ENCODE data around the gene APOA5.

The APOA5 gene

DNA sequence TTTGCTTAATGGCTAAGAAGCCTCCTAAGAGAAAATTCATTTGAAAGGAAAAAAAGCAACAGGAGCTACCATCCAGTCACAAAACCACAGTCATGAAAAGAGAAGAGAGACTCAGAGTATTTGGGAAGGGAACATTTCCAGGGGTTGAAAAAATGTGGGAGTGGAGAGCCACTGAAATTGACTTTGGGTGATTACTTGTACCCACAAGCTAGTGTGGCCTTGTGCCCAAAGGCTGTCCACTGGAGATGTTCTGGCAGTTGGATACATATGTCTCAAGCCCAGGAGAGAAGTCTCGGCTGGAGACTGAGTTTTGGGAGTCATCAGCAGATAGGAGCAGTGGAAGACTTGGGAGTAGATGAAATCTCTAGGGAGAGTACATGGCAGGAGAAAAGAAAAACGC, 3.2 kb upstream of the APOA5 start:
- no peak for DNase-seq

DNA sequence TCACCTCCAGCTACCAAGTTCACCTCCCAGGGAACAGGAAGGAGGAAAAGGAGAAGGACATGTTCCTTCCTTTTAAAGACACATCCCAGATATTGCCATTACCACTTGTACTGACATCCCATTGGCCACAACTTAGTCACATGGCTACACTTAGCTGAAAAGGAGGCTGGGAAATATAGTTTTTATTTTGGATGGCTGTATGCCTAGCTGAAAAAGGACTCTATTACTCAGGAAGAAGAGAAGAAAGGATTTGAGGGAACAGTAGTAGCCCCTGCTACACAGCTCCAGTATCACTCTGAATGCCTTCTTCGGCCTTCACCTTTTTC, 2.1 kb upstream of the APOA5 start:
- DNase-seq = no peak

DNA sequence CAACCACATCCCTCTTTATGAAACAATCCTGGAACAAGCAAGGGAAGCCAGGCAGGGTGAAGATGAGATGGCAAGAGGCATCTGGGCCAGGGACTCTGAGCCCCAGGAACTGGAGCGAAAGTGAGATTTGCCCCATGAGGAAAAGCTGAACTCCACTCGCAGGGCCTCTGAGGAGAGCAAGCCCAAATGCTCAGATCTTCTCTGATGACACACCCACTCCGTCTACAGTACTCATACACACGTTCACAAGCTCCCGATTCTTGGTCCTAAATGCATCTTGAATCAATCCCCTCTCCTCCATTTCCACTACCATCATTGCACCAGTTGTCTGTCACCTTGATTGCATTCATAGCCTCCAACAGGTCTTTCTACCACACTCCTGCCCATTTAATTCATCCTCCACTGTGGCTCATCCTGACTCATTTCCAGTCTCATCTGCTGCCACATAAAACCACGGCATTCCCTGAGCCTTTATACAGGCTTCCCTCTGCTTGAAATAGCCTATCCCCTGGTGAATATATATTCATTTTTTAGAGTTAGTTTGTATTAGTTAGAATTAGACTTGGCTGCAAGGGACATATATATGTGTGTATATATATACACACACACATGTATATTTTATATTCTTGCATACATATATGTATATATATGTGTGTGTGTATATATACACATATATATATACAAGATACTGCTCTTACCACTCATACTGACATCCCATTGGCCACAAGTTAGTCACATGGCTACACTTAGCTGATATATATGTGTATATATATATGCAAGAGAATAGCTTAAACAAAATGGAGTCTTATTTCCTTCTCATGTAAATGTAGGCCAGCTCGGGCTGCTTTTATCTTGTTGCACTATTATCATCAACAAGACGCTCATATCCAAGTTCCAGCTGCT, 1.4 kb upstream of the APOA5 start:
- no peak for DNase-seq

DNA sequence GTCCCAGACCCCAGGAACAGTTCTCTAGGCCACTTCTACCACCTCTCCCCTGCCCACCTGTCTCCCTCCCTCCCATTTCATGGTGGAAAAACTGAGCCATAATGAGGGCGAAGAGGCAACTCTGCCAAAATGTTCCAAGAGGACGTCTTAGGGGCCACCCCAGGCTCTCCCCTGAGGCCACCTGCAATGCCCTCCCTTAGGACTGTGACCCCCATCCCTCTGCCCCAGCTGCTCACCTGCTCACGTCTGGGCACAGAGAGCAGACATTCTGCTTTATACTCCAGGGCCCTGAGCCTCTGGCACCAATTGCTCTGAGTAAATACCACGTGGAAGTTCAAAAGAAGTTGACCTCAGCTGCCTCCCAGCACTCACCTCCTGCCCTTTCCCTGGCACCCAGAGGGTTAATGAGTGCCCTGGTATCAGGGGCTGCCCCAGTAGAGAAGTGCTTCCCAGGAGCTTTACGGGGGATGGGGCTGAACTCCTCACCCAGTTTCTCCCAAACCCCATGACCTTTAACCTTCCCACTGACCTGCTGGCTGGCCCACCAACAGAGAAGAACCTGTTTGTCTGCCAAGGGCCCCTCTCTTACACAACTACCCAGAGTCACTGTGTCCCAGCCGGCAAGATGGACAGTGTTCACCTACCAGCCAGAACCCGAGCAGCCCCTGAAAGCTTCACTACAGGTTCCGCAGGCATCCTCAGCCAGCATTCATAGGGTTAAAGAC, 627 bp upstream of the APOA5 start:
- DNase-seq = no peak

DNA sequence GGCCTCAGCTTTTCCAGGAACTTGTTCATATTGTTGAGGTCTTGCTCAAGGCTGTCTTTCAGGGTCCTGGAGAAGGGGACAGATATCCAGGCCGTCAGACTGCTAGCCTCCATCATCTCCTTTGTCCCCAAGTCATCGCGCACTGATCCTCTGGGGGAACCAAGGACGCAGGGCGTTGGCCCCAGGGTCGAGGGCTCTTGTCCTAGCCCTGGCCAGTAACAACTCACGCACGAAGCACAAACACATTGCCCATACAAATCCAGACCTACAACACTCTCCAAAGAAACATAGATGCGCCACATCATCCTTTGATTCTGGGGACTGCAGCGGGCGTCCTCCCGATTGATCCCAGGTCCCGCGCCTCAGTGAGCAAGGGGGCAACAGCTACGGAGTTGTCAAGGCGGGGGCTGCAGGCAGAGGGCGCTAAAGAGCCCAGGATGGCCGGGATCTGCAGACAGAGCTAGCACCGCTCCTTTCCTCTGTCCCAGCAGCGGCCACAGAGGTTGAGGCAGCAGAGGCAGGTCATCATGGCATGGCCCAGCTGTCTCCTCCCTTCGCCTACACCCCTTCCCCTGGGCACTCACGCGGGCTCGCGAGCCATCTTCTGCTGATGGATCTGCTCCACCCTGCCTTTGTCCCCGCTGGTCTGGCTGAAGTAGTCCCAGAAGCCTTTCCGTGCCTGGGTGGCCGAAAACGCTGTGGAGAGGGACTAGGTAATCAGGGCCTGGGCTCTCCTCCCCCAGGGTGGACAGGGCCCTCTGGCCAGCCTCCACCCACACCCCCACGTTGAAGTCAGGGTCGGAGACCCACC, 472 bp downstream of the APOA5 start:
- no peak for DNase-seq

DNA sequence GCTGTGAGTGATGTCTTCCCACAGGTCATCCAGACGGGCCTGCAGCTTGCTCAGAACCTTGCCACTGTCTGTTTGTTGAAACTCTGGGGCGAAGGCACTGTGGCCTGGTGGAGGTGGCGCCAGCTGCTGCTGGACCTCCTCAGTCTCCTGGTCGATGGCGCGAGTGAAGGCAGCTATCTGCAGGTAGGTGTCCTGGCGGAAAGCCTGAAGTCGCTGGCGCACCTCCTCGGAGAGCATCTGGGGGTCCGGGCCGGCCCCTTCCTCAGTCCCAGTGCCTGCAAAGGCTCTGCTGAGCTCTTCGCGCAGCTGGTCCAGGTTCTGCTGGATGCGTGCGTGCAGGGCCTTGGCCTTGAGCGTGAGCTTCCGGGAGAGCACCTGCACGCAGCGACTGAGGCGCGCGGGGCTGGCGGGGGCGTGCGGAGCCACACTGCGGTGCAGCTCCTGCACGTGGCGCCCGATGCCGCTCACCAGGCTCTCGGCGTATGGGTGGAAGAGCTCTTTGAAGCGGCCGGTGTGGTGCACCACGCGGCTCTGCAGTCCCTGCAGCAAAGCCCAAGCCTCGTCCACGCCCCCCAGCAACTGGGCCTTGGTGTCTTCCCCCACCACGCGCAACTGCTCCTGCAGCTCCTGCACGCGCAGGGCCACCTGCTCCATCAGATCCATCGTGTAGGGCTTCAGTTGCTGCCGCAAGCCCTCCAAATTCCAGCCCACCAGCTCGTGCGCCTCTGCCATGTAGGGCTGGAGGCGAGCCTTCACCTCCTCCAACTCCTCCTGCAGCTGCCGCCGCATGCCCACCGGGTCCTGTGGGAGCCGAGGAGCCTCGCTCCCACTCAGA, 1.3 kb downstream of the APOA5 start:
- no peak for DNase-seq

DNA sequence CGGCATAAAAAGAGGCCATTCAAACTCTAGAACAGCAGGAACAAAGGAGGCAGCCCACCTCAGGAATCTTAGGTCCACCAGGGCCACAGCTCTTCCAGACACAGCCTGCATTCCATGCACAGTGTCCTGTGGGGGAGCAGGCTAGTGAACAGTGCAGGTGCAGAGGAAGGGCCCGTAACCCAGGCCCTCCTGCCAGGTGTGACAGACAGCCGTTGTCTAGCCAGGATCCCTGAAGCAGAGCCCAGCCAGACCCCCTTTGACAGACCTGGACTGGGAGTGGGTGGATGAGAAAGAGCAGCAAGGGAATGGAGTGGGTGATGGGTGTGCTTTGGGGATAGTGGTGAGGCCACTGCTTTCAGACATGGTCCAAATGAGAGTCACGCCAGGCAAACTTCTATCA, 2.7 kb downstream of the APOA5 start:
- DNase-seq = no peak

DNA sequence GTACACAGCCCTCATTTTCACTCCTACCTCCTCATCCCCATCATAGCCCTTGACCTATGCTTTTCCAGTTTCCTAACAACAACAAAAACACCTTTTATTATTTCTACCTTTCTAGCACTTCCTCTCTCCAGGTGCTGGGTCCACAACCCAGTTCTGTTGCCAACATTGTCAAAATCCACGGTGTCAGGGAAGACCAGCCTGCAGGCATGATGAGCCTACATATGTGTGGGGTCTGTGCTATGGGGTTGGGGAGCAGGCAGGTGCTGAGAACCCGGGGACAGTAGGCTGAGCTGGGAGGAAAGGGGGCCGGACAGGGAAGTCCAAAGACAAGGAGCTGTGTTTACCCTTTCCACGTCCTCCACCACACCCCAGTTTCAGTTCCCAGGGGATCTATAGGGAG, 3.1 kb downstream of the APOA5 start:
- no peak for DNase-seq

DNA sequence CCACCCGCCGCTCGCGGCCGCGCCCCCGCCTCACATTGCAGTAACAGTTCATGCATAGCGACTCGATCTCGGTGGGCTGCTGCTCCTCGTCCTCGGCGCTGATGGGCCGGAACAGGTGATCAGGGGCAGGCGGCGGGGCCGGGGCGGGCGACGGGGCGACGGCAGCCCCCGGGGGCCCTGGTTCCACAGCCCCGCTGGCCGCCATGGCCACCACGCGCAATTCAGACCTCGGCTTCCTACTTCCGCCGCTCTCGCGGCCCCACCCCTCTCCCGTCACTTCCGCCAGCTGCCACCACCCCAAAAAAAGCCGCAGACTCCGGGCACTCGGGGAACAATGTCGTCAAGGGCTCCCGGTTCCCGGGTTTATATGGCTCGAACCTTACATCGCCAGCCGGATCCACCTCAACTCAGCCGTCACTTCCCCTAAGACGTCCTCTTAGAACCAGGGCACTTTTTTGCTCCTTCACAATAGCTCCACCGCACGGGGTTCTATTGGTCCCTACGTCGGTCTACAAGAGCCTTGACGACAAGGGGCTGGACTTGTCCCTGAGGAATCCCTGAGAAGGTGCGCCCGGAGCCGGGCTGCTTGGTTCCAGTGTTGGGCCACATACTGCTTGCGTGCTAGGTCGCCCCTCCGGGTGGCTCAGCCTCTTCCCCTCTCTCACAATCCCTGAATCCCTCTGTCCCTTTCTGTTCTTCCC, 3.7 kb downstream of the APOA5 start, which contains the start of gene ZPR1:
TSS of gene ZPR1 (minus strand) at position 238 of the 701 bp plus-strand sequence. CDS start at position 205, 33 bp downstream.
- no peak for DNase-seq

DNA sequence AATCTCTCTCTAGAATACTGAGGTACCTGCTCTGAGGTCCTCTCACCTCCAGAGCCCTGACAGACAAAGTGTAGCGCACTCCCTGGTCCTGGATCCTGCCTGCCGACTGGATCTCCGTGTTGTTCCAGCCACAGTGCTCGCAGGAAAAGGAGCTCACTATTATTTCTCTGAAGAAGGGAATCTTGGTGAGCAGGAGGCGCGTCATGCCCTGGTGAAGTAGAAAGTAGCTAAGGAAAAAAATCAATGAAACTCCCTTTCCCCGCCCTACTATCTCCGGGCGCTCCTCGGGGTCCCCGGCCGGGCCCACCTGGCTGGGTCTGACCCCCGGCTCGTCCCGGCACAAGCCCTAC, 4.3 kb downstream of the APOA5 start:
- DNase-seq = no peak

DNA sequence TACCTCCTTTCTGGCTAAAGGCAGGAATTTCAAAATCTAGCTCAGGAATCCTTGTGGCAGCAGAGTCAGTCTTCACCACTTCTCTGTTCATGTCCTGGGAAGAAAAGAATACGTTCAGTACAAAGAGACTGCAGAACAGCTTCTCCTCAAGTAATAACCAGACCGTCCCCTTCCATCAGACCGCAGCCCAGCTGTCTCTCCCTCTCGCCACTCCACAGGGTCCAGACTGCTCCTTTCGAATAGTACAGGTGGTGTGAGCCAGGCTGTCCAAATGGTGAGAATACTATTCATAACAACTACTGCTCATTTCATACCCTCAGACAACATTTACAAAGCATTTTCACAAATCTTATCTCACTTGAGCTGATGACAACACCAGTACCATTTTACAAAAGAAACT, 4.7 kb downstream of the APOA5 start:
- no peak for DNase-seq

DNA sequence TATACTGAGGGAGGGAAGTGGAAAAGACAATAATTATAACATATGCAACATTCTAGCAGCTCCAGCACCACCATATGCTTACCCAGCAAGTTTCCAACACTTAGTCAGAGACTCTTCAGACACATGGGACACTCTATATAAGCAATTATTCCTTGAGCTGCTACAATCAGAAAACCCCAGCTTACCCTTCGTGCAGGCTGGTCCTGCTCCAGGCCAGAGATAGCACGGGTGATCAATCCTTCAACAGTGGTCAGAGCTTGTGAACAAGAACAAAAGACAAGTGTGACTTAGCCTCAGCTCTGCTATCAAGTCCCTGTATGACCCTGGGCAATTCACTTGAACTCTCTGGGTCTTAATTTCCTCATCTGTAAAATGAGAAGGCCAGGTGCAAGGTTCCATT, 5.4 kb downstream of the APOA5 start:
- DNase-seq = no peak

DNA sequence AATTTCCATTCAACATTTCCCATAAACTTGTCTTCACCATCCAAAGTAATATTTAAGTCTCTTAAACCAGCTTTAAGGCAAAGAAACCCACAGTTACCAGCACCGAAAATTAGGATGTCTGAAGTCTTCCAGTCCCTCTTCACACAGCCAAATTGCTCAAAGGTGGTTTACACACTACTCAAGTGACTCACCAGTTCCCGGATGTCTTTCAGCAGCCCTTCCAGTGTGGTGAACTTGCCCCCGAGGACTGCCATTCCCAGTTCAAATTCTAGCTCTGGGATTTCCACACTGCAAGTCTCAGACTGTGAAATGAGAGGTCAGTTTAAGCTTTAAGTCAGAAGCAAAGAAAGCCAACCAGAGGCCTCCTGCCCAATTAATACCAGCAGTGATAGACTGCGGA, 9.0 kb downstream of the APOA5 start:
- DNase-seq = no peak

DNA sequence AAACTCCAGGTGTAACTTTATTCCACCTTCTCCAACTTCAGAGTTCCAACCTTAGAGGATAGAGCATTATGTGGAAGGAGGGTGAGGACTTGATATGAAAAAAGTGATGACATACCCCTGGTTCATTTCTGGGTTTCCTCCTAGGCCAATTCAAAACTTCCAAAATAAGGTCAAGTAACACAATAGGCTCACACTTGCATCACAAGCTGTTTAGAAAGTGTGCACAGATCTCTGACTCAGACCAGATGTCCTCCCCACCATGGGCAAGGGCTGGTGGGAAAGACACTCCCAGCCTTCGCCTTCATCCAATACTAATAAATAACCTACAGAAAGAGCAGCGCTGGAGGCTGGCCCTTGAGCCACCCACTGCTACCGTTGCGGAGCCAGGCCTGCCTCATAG, 13.1 kb downstream of the APOA5 start:
- no peak for DNase-seq

DNA sequence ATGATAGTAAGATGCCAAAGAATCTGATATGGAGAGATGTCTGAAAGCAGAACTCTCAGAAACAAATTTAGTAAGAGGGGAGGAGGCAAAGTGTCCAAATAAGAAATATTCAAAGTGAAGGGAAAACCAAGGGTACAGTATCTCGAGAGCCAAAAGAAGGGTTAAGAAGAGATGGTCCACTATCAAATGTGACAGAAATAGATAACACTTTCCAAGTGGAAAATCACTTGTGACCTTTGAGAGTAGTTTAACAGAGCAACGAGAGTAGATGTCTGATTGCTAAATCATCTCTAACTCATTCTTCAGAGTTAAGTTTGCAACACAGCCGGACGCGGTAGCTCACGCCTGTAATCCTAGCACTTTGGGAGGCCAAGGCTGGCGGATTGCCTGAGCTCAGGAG, 14.6 kb downstream of the APOA5 start:
- DNase-seq = no peak

DNA sequence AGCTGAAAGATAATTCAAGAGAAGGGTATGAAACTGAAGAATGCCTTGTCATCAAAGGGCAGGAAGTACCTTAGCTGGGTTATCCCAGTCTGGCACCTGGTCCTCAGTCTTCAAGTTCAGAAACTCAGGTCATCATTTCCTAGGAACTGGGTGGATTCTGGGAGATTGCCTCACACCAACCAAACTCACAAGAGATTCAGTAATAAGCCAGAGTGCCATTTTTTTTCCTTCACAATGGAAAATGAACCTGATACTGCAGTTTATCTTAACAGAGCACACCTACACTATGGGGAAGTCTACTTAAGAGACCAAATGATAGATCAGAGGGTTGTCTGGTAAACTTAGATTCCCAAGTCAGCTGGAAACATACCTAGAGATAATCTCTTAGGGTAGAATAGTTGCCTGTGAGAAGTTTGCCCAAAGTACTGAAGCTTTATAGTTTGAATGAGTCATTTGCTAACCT, 15.1 kb downstream of the APOA5 start:
- DNase-seq = no peak

DNA sequence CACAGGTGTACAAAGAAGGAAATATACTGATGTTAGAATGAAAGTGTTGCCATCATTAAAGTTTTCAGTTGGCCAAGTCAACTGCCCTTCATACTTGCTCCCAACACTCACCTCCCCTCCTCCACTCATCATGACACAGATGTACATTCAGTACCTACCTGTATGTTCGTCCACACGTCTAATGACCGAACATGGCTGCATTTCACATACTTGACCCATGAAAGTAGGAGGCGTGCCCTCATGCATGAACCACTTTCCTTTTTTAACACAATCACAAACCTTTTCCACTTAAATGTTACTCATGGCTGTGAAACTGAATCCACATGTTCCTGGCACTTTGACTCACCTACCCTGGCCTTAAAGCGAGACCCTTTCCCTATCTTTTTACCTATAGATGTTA, 15.7 kb downstream of the APOA5 start:
- DNase-seq = no peak

DNA sequence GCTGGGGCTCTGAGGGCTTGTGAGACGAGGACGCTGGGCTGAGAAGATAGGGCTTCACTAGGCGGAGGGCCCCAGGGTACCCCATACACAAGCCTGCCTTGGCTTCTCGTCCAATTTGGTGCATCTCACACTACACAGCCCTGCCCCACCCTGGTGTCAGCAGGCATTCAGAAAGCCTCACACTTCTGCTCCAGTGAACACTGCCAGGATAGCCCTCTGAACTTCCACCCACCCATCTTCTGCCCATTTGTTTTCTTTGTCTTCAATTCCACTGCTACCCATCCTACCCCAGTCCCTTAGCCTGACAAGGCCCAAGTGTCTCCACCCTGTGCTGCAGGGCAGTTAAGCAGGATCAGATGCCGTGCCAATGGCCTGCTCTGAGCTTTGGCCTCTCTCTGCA, 17.0 kb downstream of the APOA5 start:
- DNase-seq = no peak

DNA sequence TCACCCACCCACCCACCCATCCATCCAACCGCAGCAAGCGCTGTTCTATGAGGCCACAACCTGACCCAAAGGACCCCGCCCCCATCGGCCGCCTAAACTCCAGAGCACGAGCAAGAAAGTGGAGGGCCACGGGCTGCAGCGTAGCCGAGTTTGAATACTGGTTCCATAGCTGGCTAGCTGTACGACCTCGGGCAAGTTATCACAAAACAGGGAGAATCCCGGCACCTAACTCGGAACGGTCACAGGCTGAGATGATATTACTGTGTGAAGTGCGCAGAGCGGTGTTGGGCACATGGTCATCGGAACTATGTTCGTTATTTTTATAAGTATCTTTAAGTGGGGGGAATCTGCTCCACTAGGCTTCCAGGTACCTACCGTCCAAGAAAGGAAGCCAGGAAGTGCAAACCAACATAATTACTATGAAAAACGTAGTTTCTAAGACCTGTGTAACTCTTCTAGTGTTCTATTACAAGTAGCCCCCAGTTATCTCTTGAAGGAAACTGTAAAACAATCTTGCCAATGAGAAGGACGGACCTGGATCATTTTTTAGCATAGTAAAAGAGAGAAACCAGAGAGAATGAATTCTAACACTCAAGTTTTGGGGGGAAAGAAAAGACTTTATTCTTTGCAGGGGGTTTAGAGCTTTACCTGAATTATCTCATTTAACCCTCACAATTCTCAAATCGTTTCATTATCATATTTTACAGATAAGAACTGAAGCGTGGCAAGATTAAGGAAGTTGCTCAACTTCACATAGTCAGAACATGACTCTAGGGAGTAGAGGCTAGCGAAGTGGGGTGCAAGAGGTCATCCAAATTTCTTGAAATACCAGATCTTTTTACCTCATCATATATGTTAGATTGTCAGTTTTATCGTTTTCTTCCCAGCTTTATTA, 18.2 kb downstream of the APOA5 start:
- DNase-seq = no peak

DNA sequence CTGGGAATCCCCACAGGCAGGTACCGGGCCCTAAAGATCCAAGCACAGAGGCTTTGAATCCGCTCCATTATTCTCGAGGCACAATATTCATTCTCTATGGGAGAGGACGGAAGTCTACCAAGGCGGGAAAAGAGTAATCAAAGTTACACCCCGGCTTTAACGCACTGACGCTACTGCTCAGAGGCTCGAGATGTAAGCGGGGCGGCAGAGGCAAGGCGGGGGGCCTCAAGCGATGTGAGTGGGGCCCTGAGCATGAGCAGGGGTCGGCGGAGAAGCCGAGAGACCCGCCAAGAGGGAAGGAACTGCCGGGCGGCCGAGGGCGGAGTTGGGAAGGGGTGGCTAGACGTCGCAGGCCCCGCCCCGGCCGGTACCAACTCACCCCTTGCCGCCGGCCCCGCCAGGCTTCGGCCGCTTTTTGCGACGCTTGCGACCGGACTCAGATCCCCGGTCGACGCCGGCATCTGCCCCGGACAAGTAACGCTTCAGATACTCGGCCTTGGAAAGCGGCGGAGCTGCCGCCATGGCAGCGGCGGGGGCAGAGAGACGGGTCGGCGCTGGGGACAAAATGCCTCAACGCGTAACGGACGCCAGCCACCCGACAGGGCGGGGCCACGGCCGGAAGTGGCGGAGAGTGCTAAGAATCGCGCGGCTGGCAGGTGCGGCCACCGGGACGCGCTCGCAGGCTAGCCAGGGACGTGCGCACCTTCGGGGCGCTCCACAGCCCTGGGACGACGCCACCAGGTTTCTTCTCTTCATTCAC, 19.1 kb downstream of the APOA5 start, which contains the start of gene BUD13:
TSS of gene BUD13 (minus strand) at position 545 of the 760 bp plus-strand sequence. CDS start at position 522, 23 bp downstream.
- no peak for DNase-seq

All from NCI-H1436 treated with DMSO at 0.1 percent for 48 hours (cell line).